HCT116 (cell line): Measurements from ENCODE around the gene SPATA1. TPM values are rescaled to one million over a fixed set of nuclear protein-coding genes. Genes with fewer than 3 reads are reported as not detected.

ENCODE experiments used
- ATAC-seq: fragments of 200-7000 bp; cut with Tn5 transposase; 2 replicates; pipeline ENCODE4 v1.9.1; 2020; ENCODE audit warnings: mild to moderate bottlenecking, moderate library complexity
- BruUV-seq: library from RNA; stranded (reverse); fragments of 400-500 nt; replicated peaks from 2 replicates; lab custom pipeline; 2021; lab: Mats Ljungman, UMichigan
- CTCF ChIA-PET: fragments of 300-600 bp; sonication (Branson Sonifier 250); formaldehyde crosslinking; loops from one replicate; lab custom pipeline; 2021; ENCODE audit warnings: antibody characterized with exemption; lab: Charles Lee
- POLR2A ChIA-PET: fragments of 300-600, 350-600 bp; sonication (Branson Sonifier 250); formaldehyde crosslinking; loops from one replicate; lab custom pipeline; 2021; ENCODE audit warnings: antibody characterized with exemption; lab: Charles Lee
- RAD21 ChIA-PET, 2 experiments: fragments of 300-600 bp; sonication (Branson Sonifier 250); formaldehyde crosslinking; loops; one replicate each; lab custom pipeline; 2023; ENCODE audit warnings: low total read pairs in 2 of 2; ENCODE audit not compliant: uncharacterized antibody in 2 of 2, unreplicated experiment in 2 of 2, low non-redundant PET in 1 of 2; lab: Charles Lee
- DNase-seq: peaks from one replicate; pipeline ENCODE4 v3.0.0-alpha.2; 2010; ENCODE audit warnings: low read depth, low spot score
- H2AFZ ChIP-seq: fragments of 200-600 bp; shearing (Covaris generic), sonication (generic); 2 replicates; pipeline ENCODE4 v1.6.1; 2017; ENCODE audit warnings: low read depth, mixed run types, mixed read lengths, antibody characterized with exemption, low read length; ENCODE audit not compliant: poor library complexity, severe bottlenecking
- H3K27ac ChIP-seq: 2 replicates; pipeline ENCODE4 v1.5.1; 2012; ENCODE audit warnings: low read depth, low read length
- H3K27me3 ChIP-seq: fragments of 200-600 bp; sonication (generic); 2 replicates; pipeline ENCODE4 v1.6.1; 2016; ENCODE audit warnings: mixed run types, low read length, mixed read lengths; ENCODE audit not compliant: insufficient read depth
- H3K36me3 ChIP-seq, 2 experiments: fragments of 200-500 bp in 1 of 2; fragments of 200-600 bp in 1 of 2; sonication (Bioruptor generic) in 1 of 2; sonication (generic) in 1 of 2; 2 replicates each; pipeline versions ENCODE4 v1.5.1 to v1.6.1; 2014 to 2016; ENCODE audit warnings: low read length in 2 of 2, inconsistent platforms in 1 of 2, mixed read lengths in 1 of 2, mixed run types in 1 of 2; ENCODE audit not compliant: insufficient read depth in 2 of 2, control insufficient read depth in 1 of 2
- H3K4me1 ChIP-seq, 2 experiments: fragments of 200-600 bp in 1 of 2; sonication (generic) in 1 of 2; 2 replicates each; pipeline versions ENCODE4 v1.5.1 to v1.6.1; 2012 to 2017; ENCODE audit warnings: low read length in 2 of 2, inconsistent platforms in 1 of 2, mild to moderate bottlenecking in 1 of 2, mixed read lengths in 1 of 2, mixed run types in 1 of 2, moderate library complexity in 1 of 2; ENCODE audit not compliant: insufficient read depth in 2 of 2, control insufficient read depth in 1 of 2
- H3K4me2 ChIP-seq: fragments of 200-600 bp; sonication (generic); 2 replicates; pipeline ENCODE4 v1.6.1; 2017; ENCODE audit warnings: mixed run types, low read length, mixed read lengths
- H3K4me3 ChIP-seq, 2 experiments: fragments of 200-600 bp in 1 of 2; sonication (generic) in 1 of 2; replicated peaks in 1 of 2; 2 replicates each; pipeline ENCODE4 v1.5.1; 2011 to 2016; ENCODE audit warnings: low read length in 2 of 2, control low read depth in 1 of 2, low read depth in 1 of 2, mild to moderate bottlenecking in 1 of 2, mixed read lengths in 1 of 2, mixed run types in 1 of 2
- H3K79me2 ChIP-seq: fragments of 200-600 bp; sonication (generic); 2 replicates; pipeline ENCODE4 v1.6.1; 2017; ENCODE audit warnings: mild to moderate bottlenecking, mixed run types, low read length, moderate library complexity, mixed read lengths; ENCODE audit not compliant: insufficient read depth
- H3K9ac ChIP-seq: fragments of 200-600 bp; sonication (generic); 2 replicates; pipeline ENCODE4 v1.6.1; 2016; ENCODE audit warnings: low read length, mixed read lengths
- H3K9me2 ChIP-seq: fragments of 200-600 bp; sonication (generic), shearing (Covaris generic); 2 replicates; pipeline ENCODE4 v1.6.1; 2017; ENCODE audit warnings: mixed run types, mild to moderate bottlenecking, moderate library complexity; ENCODE audit not compliant: insufficient read depth
- H3K9me3 ChIP-seq, 2 experiments: fragments of 200-500 bp in 1 of 2; fragments of 200-600 bp in 1 of 2; sonication (Bioruptor generic) in 1 of 2; sonication (generic) in 1 of 2; 2 replicates each; pipeline ENCODE4 v1.6.1; 2014 to 2017; ENCODE audit warnings: low read length in 2 of 2, mixed read lengths in 2 of 2, inconsistent platforms in 1 of 2, low read depth in 1 of 2, mild to moderate bottlenecking in 1 of 2, mixed run types in 1 of 2, moderate library complexity in 1 of 2; ENCODE audit not compliant: control insufficient read depth in 1 of 2, insufficient read depth in 1 of 2
- H4K20me1 ChIP-seq: fragments of 200-600 bp; sonication (generic), shearing (Covaris generic); 2 replicates; pipeline ENCODE4 v1.6.1; 2017; ENCODE audit warnings: mixed run types, mild to moderate bottlenecking, moderate library complexity; ENCODE audit not compliant: insufficient read depth
- ATF3 ChIP-seq: IDR thresholded peaks from 2 replicates; pipeline ENCODE4 v1.6.1; 2012
- CBX3 ChIP-seq: IDR thresholded peaks from 2 replicates; pipeline ENCODE4 v1.6.1; 2012; ENCODE audit warnings: low read depth
- CEBPB ChIP-seq: IDR thresholded peaks from 2 replicates; pipeline ENCODE4 v1.6.1; 2012; ENCODE audit warnings: low read depth
- EGR1 ChIP-seq: IDR thresholded peaks from 2 replicates; pipeline ENCODE4 v1.6.1; 2012; ENCODE audit warnings: low read depth
- ELF1 ChIP-seq: IDR thresholded peaks from 2 replicates; pipeline ENCODE4 v1.6.1; 2012; ENCODE audit warnings: low read depth, borderline replicate concordance
- EZH2phosphoT487 ChIP-seq: fragments of 200-600 bp; IDR thresholded peaks from 2 replicates; pipeline ENCODE4 v1.6.1; 2018; ENCODE audit warnings: antibody characterized with exemption, borderline replicate concordance
- FOSL1 ChIP-seq: IDR thresholded peaks from 2 replicates; pipeline ENCODE4 v1.6.1; 2012; ENCODE audit warnings: low read depth
- JUND ChIP-seq: IDR thresholded peaks from 2 replicates; pipeline ENCODE4 v1.6.1; 2012
- MAX ChIP-seq: IDR thresholded peaks from 2 replicates; pipeline ENCODE4 v1.6.1; 2012
- POLR2A ChIP-seq: IDR thresholded peaks from 2 replicates; pipeline ENCODE4 v1.7.0; 2011; ENCODE audit warnings: borderline replicate concordance; ENCODE audit not compliant: insufficient read depth, insufficient read length; ENCODE audit errors: extremely low read depth
- POLR2AphosphoS5 ChIP-seq: IDR thresholded peaks from 2 replicates; pipeline ENCODE4 v1.6.1; 2011; ENCODE audit warnings: mild to moderate bottlenecking, low read depth, low read length, moderate library complexity
- RAD21 ChIP-seq: IDR thresholded peaks from 2 replicates; pipeline ENCODE4 v1.6.1; 2012; ENCODE audit warnings: low read depth, mild to moderate bottlenecking
- REST ChIP-seq: IDR thresholded peaks from 2 replicates; pipeline ENCODE4 v1.6.1; 2012; ENCODE audit warnings: low read depth
- SIN3A ChIP-seq: IDR thresholded peaks from 2 replicates; pipeline ENCODE4 v1.6.1; 2012; ENCODE audit warnings: low read depth
- SP1 ChIP-seq: IDR thresholded peaks from 2 replicates; pipeline ENCODE4 v1.6.1; 2012; ENCODE audit warnings: low read depth
- SRF ChIP-seq: IDR thresholded peaks from 2 replicates; pipeline ENCODE4 v1.6.1; 2012; ENCODE audit warnings: low read depth
- TCF7L2 ChIP-seq: IDR thresholded peaks from 2 replicates; pipeline ENCODE4 v1.7.0; 2011; ENCODE audit warnings: borderline replicate concordance, inconsistent platforms; ENCODE audit not compliant: insufficient read depth, insufficient read length; ENCODE audit errors: extremely low read depth
- YY1 ChIP-seq: IDR thresholded peaks from 2 replicates; pipeline ENCODE4 v1.6.1; 2011; ENCODE audit warnings: low read length, low read depth, moderate library complexity, mild to moderate bottlenecking; ENCODE audit not compliant: insufficient replicate concordance; ENCODE audit errors: extremely low read depth
- ZBTB33 ChIP-seq: IDR thresholded peaks from 2 replicates; pipeline ENCODE4 v1.6.1; 2011; ENCODE audit warnings: mild to moderate bottlenecking, low read length, moderate library complexity; ENCODE audit not compliant: insufficient replicate concordance; ENCODE audit errors: extremely low read depth
- ZFX ChIP-seq: fragments of 450-650 bp; IDR thresholded peaks from 2 replicates; pipeline ENCODE4 v1.6.1; 2017
- ZNF274 ChIP-seq: fragments of 200-500 bp; sonication (Bioruptor generic); IDR thresholded peaks from 2 replicates; pipeline ENCODE4 v1.6.1; 2014; ENCODE audit warnings: mild to moderate bottlenecking, low read depth, low read length, inconsistent platforms
- intact Hi-C: fragments of 100-400 bp; cut with micrococcal nuclease; formaldehyde crosslinking; loops from 2 replicates; pipeline ENCODE4 v1.10.0; 2022
- total RNA-seq: library from RNA; stranded (reverse); gene quantifications from one replicate; pipeline ENCODE4 v1.2.1, GENCODE V29; 2021; ENCODE audit not compliant: unreplicated experiment

The SPATA1 gene
- total RNA-seq, 1 experiment from 2014 or later, result 3.1 TPM

GRCh38 chr1:84598846-84599741, 92.9 kb downstream of the SPATA1 start:
- RAD21 ChIA-PET, result no interaction called here
- intact Hi-C loops, result no loop called here
- Histone ChIP-seq H3K9me2 (no peaks in the 10 kb centered on the region), H3K4me3 (peak overlapping the region in 1 of 2 experiments; percentile 15; a peak in 1 of 4 replicates), H3K36me3 (no peaks in the 10 kb centered on the region), H4K20me1 (no peaks in the 10 kb centered on the region), H2AFZ (peak overlapping the region; percentile 19), H3K27ac (peak overlapping the region; percentile 64; the same call in 1 of the 2 replicates), H3K9ac (no peak overlapping the region), H3K79me2 (no peaks in the 10 kb centered on the region), H3K4me1 (peaks cover 29 to 58% of the 10 kb centered on the region in 2 experiments), H3K4me2 (peak overlapping the region; percentile 49), H3K9me3 (no peaks in the 10 kb centered on the region), H3K27me3 (no peaks in the 10 kb centered on the region)
- POLR2A ChIA-PET, result interaction anchor here (1.2 kb wide), 2 partner anchors 25 to 454 kb away, joined by 3 read pairs; partner anchors contain the start of gene CTBS
- BruUV-seq, result no TSS peak
- peak; percentile 44 for ATAC-seq
- peak; percentile 59 for DNase-seq
- CTCF ChIA-PET, result interaction anchor here (2.1 kb wide), 1 partner anchor 156 kb away, joined by 5 read pairs; no protein-coding TSS in a partner anchor
- TF ChIP-seq REST, result no peak
- no peak for TF ChIP-seq ZFX
- no peak for TF ChIP-seq ZBTB33
- peak; percentile 83; the same call in 1 of the 2 replicates for TF ChIP-seq CBX3
- peak; percentile 75; the same call in 1 of the 2 replicates for TF ChIP-seq JUND
- no peak for TF ChIP-seq ZNF274
- TF ChIP-seq ATF3, result no peak
- no peak; the same call in 1 of the 2 replicates for TF ChIP-seq POLR2AphosphoS5
- TF ChIP-seq POLR2A, result no peak
- TF ChIP-seq SIN3A, result peak; percentile 70; the same call in 1 of the 2 replicates
- no peak for TF ChIP-seq ELF1
- 0 out of 2 replicates have a peak, but pooled peaks have one; percentile 31 for TF ChIP-seq MAX
- no peak for TF ChIP-seq RAD21
- TF ChIP-seq CEBPB, result peak; percentile 62; the same call in 1 of the 2 replicates
- peak; percentile 84 for TF ChIP-seq SP1
- no peak for TF ChIP-seq YY1
- TF ChIP-seq SRF, result peak; percentile 54; the same call in 1 of the 2 replicates
- TF ChIP-seq FOSL1, result peak; percentile 87
- TF ChIP-seq EGR1, result peak; percentile 25; the same call in 1 of the 2 replicates
- no peak for TF ChIP-seq TCF7L2
- no peak for TF ChIP-seq EZH2phosphoT487
